Peyer's patch (tissue), 4 donors: ENCODE results near the gene ATP6V0A1.

Experiments
- CTCF ChIP-seq, 6 experiments: fragments of 450-650 bp in 4 of 6; fragments of 200-600 bp in 2 of 6; sonication (generic) in 1 of 6; IDR thresholded peaks; one replicate each; pipeline ENCODE4 v1.5.1; 2017 to 2019; ENCODE audit warnings: antibody characterized with exemption in 6 of 6, mild to moderate bottlenecking in 3 of 6, moderate library complexity in 1 of 6
- POLR2A ChIP-seq, 2 donors: fragments of 450-650 bp; IDR thresholded peaks; one replicate each; pipeline ENCODE4 v1.5.1; 2017; ENCODE audit warnings: antibody characterized with exemption in 2 of 2, mild to moderate bottlenecking in 2 of 2, moderate library complexity in 2 of 2

GRCh38 chr17:42544874-42545283 lies 86.2 kb downstream of the ATP6V0A1 start:
- no peak for TF ChIP-seq CTCF (IDR thresholded peaks at IDR 0.05)
- no peak for TF ChIP-seq POLR2A (IDR thresholded peaks at IDR 0.05)
